Measurements from ENCODE around the gene CNIH3. TPM values are rescaled to one million over a fixed set of nuclear protein-coding genes. Genes with fewer than 3 reads are reported as not detected.

Gene CNIH3
- total RNA-seq, 1 donor, result 3.9 TPM

DNA sequence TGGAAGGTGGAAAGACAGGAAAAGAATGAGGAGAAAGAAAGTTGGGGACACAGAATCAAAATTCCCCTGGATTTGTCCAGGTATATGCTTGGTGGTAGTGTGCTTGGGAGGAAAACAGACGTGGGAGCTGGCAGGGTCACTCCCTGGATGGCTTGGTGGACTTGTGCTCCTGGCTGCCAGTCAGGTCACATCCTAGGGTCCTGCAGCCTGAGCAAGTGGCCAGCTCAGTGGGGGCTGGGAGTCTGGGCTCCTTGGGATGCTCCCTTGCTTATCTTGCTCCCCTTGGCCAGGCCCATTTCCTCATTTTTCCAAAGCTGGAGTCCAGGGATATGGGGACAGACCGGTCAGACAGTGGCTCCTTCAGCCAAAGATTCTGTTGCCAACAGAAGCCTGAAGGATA, 144.0 kb downstream of the CNIH3 start:
- DNase-seq (ENCODE audit: low read depth), result no peak
- H3K4me3 ChIP-seq (ENCODE audit: low read depth, low read length), result no peak overlapping the region
- TF ChIP-seq, protein P1, sequence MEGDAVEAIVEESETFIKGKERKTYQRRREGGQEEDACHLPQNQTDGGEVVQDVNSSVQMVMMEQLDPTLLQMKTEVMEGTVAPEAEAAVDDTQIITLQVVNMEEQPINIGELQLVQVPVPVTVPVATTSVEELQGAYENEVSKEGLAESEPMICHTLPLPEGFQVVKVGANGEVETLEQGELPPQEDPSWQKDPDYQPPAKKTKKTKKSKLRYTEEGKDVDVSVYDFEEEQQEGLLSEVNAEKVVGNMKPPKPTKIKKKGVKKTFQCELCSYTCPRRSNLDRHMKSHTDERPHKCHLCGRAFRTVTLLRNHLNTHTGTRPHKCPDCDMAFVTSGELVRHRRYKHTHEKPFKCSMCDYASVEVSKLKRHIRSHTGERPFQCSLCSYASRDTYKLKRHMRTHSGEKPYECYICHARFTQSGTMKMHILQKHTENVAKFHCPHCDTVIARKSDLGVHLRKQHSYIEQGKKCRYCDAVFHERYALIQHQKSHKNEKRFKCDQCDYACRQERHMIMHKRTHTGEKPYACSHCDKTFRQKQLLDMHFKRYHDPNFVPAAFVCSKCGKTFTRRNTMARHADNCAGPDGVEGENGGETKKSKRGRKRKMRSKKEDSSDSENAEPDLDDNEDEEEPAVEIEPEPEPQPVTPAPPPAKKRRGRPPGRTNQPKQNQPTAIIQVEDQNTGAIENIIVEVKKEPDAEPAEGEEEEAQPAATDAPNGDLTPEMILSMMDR (IDR thresholded peaks at IDR 0.05; ENCODE audit: insufficient read depth, low read depth, low read length), result no peak

DNA sequence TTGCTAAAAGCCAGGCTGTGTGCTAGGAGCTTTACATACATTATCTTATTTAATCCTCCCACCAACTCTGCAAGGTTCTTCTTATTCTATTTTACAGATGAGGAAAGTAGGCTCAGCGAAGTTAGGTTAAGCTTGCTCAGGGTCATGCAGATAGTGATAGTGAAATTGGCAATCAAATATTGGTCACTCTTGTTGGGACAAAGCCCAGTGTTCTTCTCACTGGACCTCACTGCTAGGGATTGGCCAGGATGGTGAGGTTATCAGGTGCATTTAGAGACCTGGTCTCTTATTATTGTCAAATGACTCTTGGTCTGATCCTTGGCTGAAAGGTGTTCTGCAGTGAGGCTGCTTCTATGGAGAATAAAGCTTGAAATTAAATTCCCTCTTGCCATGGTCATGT, 145.1 kb downstream of the CNIH3 start:
- no peak for DNase-seq (ENCODE audit: low read depth)
- H3K4me3 ChIP-seq (ENCODE audit: low read depth, low read length), result no peak overlapping the region
- TF ChIP-seq, protein P1 (IDR thresholded peaks at IDR 0.05; ENCODE audit: insufficient read depth, low read depth, low read length), result no peak

DNA sequence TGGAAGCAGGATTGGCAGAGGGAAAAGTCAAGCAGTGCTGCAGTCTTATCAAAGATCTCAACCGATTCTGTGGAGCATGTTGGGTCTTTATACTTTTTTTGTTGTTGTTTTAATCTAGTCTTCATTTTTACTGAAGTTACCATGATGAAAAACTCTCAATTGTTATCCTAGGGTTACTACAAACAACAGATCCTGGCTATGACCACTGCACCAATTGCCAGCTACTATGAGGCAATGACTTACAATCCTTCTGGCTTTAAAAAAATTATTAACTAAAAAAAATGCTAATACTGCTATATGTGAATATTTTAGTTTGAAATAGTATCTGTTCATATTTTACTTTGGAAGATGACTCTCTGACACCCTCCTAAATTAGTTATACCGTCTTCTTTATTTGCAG, 145.9 kb downstream of the CNIH3 start:
- TF ChIP-seq, protein P1 (IDR thresholded peaks at IDR 0.05; ENCODE audit: insufficient read depth, low read depth, low read length), result no peak
- no peak overlapping the region for H3K4me3 ChIP-seq (ENCODE audit: low read depth, low read length)
- no peak for DNase-seq (ENCODE audit: low read depth)

DNA sequence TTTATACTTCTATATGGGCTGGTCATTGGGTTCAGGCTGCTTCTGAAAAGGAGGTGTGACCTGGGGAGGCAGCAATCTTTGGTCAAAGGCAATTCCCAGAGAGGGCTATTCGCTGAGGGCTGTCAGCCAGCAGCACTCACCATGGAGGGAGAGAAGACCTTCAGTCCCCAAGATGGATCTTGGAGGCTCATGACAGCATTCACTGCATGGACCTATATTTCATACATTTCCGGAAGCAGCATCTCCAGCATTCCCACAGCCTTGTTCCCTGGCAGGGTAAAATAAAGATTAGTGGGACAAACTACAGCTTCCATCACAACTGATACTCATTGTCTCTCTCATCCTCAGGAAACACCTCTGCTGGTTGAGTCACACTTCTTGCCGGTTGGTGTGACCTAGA, 146.6 kb downstream of the CNIH3 start:
- no peak overlapping the region for H3K4me3 ChIP-seq (ENCODE audit: low read depth, low read length)
- TF ChIP-seq, protein P1 (IDR thresholded peaks at IDR 0.05; ENCODE audit: insufficient read depth, low read depth, low read length), result no peak
- no peak for DNase-seq (ENCODE audit: low read depth)

DNA sequence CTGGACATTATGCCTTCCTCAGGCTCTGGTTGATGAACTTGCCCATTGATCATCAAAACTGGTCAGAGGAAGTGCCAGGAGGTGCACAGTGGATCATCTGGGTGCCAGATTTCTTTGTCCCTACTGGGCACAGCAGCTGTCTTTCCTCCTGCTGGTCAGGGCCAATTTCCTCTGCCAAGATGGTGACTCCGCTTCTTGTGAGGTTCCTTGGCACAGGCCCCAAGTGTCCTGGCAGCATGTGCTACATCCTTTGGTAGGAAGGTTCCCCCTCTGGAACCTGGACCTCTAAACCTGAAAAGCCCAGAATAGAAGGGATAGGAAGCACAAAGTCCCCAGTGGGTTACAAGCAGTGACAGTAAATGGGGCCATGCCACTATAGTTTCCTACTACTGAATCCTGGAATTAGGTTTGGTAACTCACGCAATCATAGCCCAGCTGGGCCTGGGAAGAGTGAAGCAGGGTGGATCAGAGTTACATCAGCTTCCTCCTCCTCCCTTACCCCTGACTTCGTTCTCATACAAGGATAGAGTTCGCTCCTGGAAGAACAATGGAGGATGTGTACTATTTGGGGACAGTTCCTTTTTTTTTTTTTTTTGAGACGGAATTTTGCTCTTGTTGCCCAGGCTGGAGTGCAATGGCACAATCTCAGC, 147.1 kb downstream of the CNIH3 start:
- TF ChIP-seq, protein P1 (IDR thresholded peaks at IDR 0.05; ENCODE audit: insufficient read depth, low read depth, low read length), result no peak
- no peak overlapping the region for H3K4me3 ChIP-seq (ENCODE audit: low read depth, low read length)
- DNase-seq (ENCODE audit: low read depth), result no peak

DNA sequence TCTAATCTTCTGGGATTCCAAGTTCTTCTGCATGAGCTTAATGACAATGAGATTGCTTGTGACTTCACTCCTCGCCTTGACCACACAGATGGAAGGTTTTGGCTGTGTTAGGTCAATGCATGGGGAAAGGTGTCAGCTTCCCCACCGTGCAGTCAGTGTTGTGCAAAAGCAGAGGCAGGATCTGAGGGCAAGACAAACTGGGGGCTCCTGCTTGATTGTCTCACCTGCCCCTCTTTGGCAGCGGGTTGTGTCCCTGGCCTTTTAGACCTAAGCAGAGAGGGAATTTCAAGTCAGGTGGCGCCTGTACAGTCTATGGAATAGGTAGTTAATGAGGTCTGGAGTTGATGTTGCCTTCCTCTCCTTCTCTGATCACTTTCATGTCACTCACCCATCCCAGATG, 150.1 kb downstream of the CNIH3 start:
- no peak for DNase-seq (ENCODE audit: low read depth)
- no peak overlapping the region for H3K4me3 ChIP-seq (ENCODE audit: low read depth, low read length)
- TF ChIP-seq, protein P1 (IDR thresholded peaks at IDR 0.05; ENCODE audit: insufficient read depth, low read depth, low read length), result no peak

DNA sequence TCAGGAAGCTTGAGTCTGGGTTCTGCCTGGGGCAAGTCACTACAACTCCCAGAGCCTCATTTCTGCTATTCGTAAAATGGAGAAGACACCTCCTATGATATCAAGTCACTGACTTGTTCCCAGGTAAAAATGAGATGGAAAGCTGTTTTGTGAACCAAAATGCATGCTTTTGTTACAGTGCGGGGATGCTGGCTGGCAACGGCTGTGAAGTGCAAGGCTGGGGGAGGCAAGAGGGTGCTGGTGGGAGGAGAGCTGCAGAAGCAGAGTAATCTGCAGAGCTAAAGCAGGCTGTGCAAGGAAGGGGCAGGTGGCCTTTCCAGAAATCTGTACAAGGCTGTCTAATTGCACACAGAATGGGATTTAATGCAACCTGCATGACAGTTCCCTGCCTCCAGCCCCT, 150.9 kb downstream of the CNIH3 start:
- no peak for DNase-seq (ENCODE audit: low read depth)
- TF ChIP-seq, protein P1 (IDR thresholded peaks at IDR 0.05; ENCODE audit: insufficient read depth, low read depth, low read length), result no peak
- H3K4me3 ChIP-seq (ENCODE audit: low read depth, low read length), result no peak overlapping the region

All from fibroblast of villous mesenchyme (primary cell).